Neural progenitor cell (in vitro differentiated cells): Measurements from ENCODE around the gene SLC25A52.
"Not testable (repeated sequence)": the region's sequence is repeated elsewhere in the genome, so short reads cannot be mapped to it uniquely, and the experiment has no call there.

ENCODE experiments used
- EZH2phosphoT487 ChIP-seq: fragments of 200-600 bp; sonication (generic); IDR thresholded peaks from 2 replicates; pipeline ENCODE4 v1.6.1; 2017; ENCODE audit warnings: antibody characterized with exemption
- TF ChIP-seq, protein P1 (sequence below): fragments of 200-600 bp; sonication (generic); IDR thresholded peaks from 2 replicates; pipeline ENCODE4 v1.5.1; 2017; ENCODE audit warnings: antibody characterized with exemption, mild to moderate bottlenecking

DNA sequence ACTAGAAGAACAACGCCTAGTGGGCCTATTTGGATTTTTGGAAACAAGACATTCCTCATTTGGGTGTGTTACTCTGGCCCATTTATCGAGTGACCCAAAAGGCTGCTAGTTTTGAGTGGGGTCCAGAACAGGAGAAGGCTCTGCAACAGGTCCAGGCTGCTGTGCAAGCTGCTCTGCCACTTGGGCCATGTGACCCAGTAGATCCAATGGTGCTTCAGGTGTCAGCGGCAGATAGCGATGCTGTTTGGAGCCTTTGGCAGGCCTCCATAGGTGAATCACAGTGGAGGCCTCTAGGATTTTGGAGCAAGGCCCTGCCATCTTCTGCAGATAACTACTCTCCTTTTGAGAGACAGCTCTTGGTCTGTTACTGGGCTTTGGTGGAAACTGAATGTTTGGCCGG is 38.6 kb upstream of the SLC25A52 start:
- TF ChIP-seq, protein P1, sequence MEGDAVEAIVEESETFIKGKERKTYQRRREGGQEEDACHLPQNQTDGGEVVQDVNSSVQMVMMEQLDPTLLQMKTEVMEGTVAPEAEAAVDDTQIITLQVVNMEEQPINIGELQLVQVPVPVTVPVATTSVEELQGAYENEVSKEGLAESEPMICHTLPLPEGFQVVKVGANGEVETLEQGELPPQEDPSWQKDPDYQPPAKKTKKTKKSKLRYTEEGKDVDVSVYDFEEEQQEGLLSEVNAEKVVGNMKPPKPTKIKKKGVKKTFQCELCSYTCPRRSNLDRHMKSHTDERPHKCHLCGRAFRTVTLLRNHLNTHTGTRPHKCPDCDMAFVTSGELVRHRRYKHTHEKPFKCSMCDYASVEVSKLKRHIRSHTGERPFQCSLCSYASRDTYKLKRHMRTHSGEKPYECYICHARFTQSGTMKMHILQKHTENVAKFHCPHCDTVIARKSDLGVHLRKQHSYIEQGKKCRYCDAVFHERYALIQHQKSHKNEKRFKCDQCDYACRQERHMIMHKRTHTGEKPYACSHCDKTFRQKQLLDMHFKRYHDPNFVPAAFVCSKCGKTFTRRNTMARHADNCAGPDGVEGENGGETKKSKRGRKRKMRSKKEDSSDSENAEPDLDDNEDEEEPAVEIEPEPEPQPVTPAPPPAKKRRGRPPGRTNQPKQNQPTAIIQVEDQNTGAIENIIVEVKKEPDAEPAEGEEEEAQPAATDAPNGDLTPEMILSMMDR: not testable (repeated sequence)
- not testable (repeated sequence) for TF ChIP-seq EZH2phosphoT487
